Neural progenitor cell (in vitro differentiated cells): ENCODE measurements around the gene RAB11FIP3. TPM values are rescaled to one million over a fixed set of nuclear protein-coding genes. Genes with fewer than 3 reads are reported as not detected.

ENCODE experiments used
- DNase-seq: peaks from one replicate; pipeline ENCODE4 v3.0.0-alpha.2; 2016; ENCODE audit warnings: low spot score
- H2AFZ ChIP-seq: fragments of 200-600 bp; sonication (generic); replicated peaks from 2 replicates; pipeline ENCODE4 v1.6.1; 2016; ENCODE audit warnings: antibody characterized with exemption
- H3F3A ChIP-seq: fragments of 200-600 bp; sonication (generic); 2 replicates; pipeline ENCODE4 v1.6.1; 2016; ENCODE audit warnings: antibody characterized with exemption, low read depth
- H3K27ac ChIP-seq: fragments of 200-600 bp; sonication (generic); 2 replicates; pipeline ENCODE4 v1.5.1; 2016; ENCODE audit warnings: mild to moderate bottlenecking
- H3K27me3 ChIP-seq: fragments of 200-600 bp; sonication (generic); 2 replicates; pipeline ENCODE4 v1.6.1; 2016; ENCODE audit warnings: mild to moderate bottlenecking, moderate library complexity
- H3K36me3 ChIP-seq: fragments of 200-600 bp; sonication (generic); 2 replicates; pipeline ENCODE4 v1.5.1; 2016
- H3K4me1 ChIP-seq: fragments of 200-600 bp; sonication (generic); 2 replicates; pipeline ENCODE4 v1.6.1; 2016; ENCODE audit warnings: mixed run types
- H3K4me2 ChIP-seq: fragments of 200-600 bp; sonication (generic); 2 replicates; pipeline ENCODE4 v1.6.1; 2016
- H3K4me3 ChIP-seq: fragments of 200-600 bp; sonication (generic); 2 replicates; pipeline ENCODE4 v1.5.1; 2016
- H3K79me2 ChIP-seq: fragments of 200-600 bp; sonication (generic); 2 replicates; pipeline ENCODE4 v1.6.1; 2016; ENCODE audit warnings: low read depth
- H3K9ac ChIP-seq: fragments of 200-600 bp; sonication (generic); 2 replicates; pipeline ENCODE4 v1.6.1; 2016
- H3K9me3 ChIP-seq: fragments of 200-600 bp; sonication (generic); 2 replicates; pipeline ENCODE4 v1.5.1; 2016; ENCODE audit warnings: low read depth
- H4K20me1 ChIP-seq: fragments of 200-600 bp; sonication (generic); 2 replicates; pipeline ENCODE4 v1.6.1; 2016; ENCODE audit warnings: low read depth
- H3K27ac Mint-ChIP-seq: 3 replicates; pipeline ENCODE4 v1.8.0; 2021; ENCODE audit warnings: mixed read lengths
- H3K27me3 Mint-ChIP-seq: 2 replicates; pipeline ENCODE4 v1.8.0; 2022; ENCODE audit warnings: low read depth, mild to moderate bottlenecking, inconsistent platforms, moderate library complexity, mixed read lengths; ENCODE audit not compliant: insufficient read depth
- H3K36me3 Mint-ChIP-seq: 3 replicates; pipeline ENCODE4 v1.8.0; 2021; ENCODE audit warnings: mixed read lengths
- H3K4me1 Mint-ChIP-seq: 3 replicates; pipeline ENCODE4 v1.8.0; 2021; ENCODE audit warnings: mixed read lengths
- H3K4me3 Mint-ChIP-seq: 3 replicates; pipeline ENCODE4 v1.8.0; 2021; ENCODE audit warnings: mild to moderate bottlenecking, moderate library complexity, mixed read lengths
- H3K9me3 Mint-ChIP-seq: 3 replicates; pipeline ENCODE4 v1.8.0; 2020; ENCODE audit warnings: mixed read lengths
- CTCF ChIP-seq: fragments of 200-600 bp; sonication (generic); IDR thresholded peaks from 2 replicates; pipeline ENCODE4 v1.5.1; 2017; ENCODE audit warnings: antibody characterized with exemption, mild to moderate bottlenecking
- EZH2 ChIP-seq: fragments of 200-600 bp; sonication (generic); IDR thresholded peaks from 2 replicates; pipeline ENCODE4 v1.6.1; 2017; ENCODE audit warnings: antibody characterized with exemption, mild to moderate bottlenecking, moderate library complexity
- EZH2phosphoT487 ChIP-seq: fragments of 200-600 bp; sonication (generic); IDR thresholded peaks from 2 replicates; pipeline ENCODE4 v1.6.1; 2017; ENCODE audit warnings: antibody characterized with exemption
- total RNA-seq: library from RNA; depleted of rRNA; stranded (reverse); fragments of >200 nt; gene quantifications from 2 replicates; pipeline ENCODE4 v1.2.3, GENCODE V29; 2015; ENCODE audit warnings: low replicate concordance

The RAB11FIP3 gene
- total RNA-seq, 1 donor from 2014 or later: 15.5 TPM

- peaks cover 26% of the 10 kb centered on the region for H4K20me1 ChIP-seq
- H3K4me1 Mint-ChIP-seq: peaks cover 23% of the 10 kb centered on the region
- H3K4me2 ChIP-seq: peak overlapping the region; percentile 24
- H3F3A ChIP-seq: peaks cover 64% of the 10 kb centered on the region
- peaks cover 7% of the 10 kb centered on the region for H3K4me1 ChIP-seq
- no peak overlapping the region for H3K27ac Mint-ChIP-seq
- no peak overlapping the region for H3K9ac ChIP-seq
- H2AFZ ChIP-seq: no peak overlapping the region
- TF ChIP-seq EZH2phosphoT487 (no peak), CTCF (peak; percentile 43), EZH2 (no peak)
- H3K36me3 ChIP-seq: no peaks in the 10 kb centered on the region
- peak; percentile 91 for DNase-seq
- no peak overlapping the region for H3K27ac ChIP-seq
- no peaks in the 10 kb centered on the region for H3K9me3 Mint-ChIP-seq
- peak overlapping the region; percentile 81 for H3K4me3 Mint-ChIP-seq
- no peaks in the 10 kb centered on the region for H3K9me3 ChIP-seq
- H3K27me3 ChIP-seq: peaks cover 2% of the 10 kb centered on the region
- H3K4me3 ChIP-seq: peak overlapping the region; percentile 2
- peaks cover 7% of the 10 kb centered on the region for H3K27me3 Mint-ChIP-seq
- peaks cover 2% of the 10 kb centered on the region for H3K36me3 Mint-ChIP-seq
- H3K79me2 ChIP-seq: peaks cover 5% of the 10 kb centered on the region
Measured at GRCh38 chr16:397736-398332, 27.6 kb upstream of the RAB11FIP3 start.

- Histone ChIP-seq H3F3A (peaks cover 70% of the 10 kb centered on the region), H4K20me1 (peaks cover 26% of the 10 kb centered on the region), H3K4me1 (peaks cover 7% of the 10 kb centered on the region), H3K9me3 (no peaks in the 10 kb centered on the region), H2AFZ (no peak overlapping the region), H3K36me3 (no peaks in the 10 kb centered on the region), H3K27ac (no peak overlapping the region), H3K9ac (no peak overlapping the region), H3K4me3 (no peak overlapping the region), H3K4me2 (no peak overlapping the region), H3K79me2 (peaks cover 6% of the 10 kb centered on the region), H3K27me3 (peaks cover 2% of the 10 kb centered on the region)
- peaks cover 2% of the 10 kb centered on the region for H3K36me3 Mint-ChIP-seq
- peaks cover 5% of the 10 kb centered on the region for H3K27me3 Mint-ChIP-seq
- peak overlapping the region; percentile 81 for H3K4me3 Mint-ChIP-seq
- H3K27ac Mint-ChIP-seq: no peak overlapping the region
- H3K4me1 Mint-ChIP-seq: peaks cover 23% of the 10 kb centered on the region
- peak; percentile 49 for DNase-seq
- H3K9me3 Mint-ChIP-seq: no peaks in the 10 kb centered on the region
- TF ChIP-seq CTCF (no peak), EZH2 (no peak), EZH2phosphoT487 (no peak)
Measured at GRCh38 chr16:398561-399339, 26.7 kb upstream of the RAB11FIP3 start.

- no peak overlapping the region for H3K27ac ChIP-seq
Measured at GRCh38 chr16:399340-400019, 26.0 kb upstream of the RAB11FIP3 start.

More at GRCh38 chr16:399340-400019, 26.0 kb upstream of the RAB11FIP3 start:
- Mint-ChIP-seq H3K27ac (no peak overlapping the region), H3K27me3 (peaks cover 5% of the 10 kb centered on the region), H3K4me1 (peaks cover 23% of the 10 kb centered on the region), H3K4me3 (peak overlapping the region; percentile 81), H3K36me3 (peaks cover 2% of the 10 kb centered on the region), H3K9me3 (no peaks in the 10 kb centered on the region)
- Histone ChIP-seq H3K4me3 (no peak overlapping the region), H3K9me3 (no peaks in the 10 kb centered on the region), H2AFZ (no peak overlapping the region), H3K9ac (no peak overlapping the region), H3K27me3 (peaks cover 2% of the 10 kb centered on the region), H4K20me1 (peaks cover 26% of the 10 kb centered on the region), H3K79me2 (peaks cover 6% of the 10 kb centered on the region), H3K36me3 (no peaks in the 10 kb centered on the region), H3K4me1 (peaks cover 7% of the 10 kb centered on the region), H3F3A (peaks cover 70% of the 10 kb centered on the region), H3K4me2 (no peak overlapping the region)
- no peak for DNase-seq
- TF ChIP-seq CTCF (no peak), EZH2phosphoT487 (no peak), EZH2 (no peak)
